GM19395 (cell line): ENCODE results near the gene PLBD2.
A peak's percentile ranks its signal among the peaks of the same experiment; 100 is the strongest.

Experiments
- ATAC-seq: cut with Tn5 transposase; IDR thresholded peaks from one replicate; pipeline ENCODE4 v1.9.1; 2021; ENCODE audit warnings: mild to moderate bottlenecking, moderate library complexity; ENCODE audit not compliant: unreplicated experiment

Gene PLBD2

DNA sequence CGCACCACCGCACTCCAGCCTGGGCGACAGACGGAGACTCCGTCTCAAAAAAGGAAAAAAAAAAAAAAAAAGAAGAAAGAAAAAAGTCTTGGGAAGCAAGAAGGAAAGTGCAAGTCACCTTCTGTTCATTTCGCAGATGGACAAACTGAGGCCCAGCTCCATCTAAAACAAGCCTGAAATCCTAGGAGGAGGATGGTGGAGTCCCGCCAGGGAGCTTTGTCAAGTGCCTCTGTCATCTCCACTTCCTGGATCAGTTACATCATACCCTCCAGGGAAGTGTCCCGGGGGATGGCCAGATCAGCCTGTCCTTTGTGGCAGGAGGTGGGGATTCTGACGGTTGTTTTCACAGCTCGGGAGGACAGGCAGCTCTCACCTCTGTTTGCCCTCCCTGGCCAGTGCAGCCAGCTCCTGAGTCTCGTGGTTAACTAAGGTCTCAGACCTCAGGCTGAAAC lies 55.1 kb downstream of the PLBD2 start:
- no peak for ATAC-seq

DNA sequence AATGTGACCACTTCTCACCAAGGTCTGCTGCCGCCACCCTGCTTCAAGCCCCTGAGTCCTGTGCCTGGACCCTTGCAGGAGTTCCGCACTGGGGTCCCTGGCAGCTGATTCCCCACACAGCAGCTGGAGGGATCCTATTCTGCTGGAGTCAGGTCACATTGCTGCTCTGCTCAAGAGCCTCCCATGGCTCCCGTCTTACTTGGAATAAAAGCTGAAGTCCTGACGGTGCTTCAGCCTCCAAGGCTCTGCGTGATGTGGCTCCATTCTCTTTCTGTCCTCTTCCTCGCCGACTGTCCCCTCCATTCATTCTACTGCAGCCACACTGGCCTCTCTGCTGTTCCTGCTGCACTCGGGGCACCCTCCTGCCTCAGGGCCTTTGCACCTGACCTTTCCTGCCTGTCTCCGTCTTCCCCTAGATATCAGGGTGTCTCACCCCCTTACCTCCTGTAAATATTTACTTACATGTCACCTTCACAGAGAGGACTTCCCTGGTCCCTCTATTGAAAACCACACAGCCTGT lies 56.2 kb downstream of the PLBD2 start:
- no peak for ATAC-seq

DNA sequence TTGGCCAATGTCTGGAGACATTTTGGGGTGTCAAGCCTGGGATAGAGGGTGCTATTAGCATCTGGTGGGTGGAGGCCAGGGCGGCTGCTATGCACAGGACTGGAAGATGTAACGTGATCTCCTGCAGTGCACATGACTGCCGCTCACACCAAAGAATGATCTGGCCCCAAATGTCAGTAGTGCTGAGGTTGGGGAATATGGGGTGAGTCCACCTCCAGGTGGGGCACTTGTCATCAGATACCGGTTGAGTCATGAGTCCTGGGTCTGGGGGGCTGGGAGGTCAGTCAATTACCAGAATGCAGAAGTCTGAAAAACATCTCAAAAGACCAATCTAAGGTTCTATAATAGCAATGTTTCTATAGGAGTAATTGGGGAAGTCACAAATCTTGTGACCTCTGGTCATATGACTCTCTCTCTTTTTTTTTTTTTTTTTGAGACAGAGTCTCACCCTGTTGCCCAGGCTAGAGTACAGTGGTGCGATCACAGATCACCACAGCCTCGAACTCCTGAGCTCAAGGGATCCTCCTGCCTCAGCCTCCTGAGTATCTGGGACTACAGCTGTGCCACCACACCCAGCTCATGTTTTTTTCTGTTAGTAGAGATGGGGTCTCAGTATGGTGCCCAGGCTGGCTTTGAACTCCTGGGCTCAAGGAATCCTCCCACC lies 57.8 kb downstream of the PLBD2 start:
- no peak for ATAC-seq

DNA sequence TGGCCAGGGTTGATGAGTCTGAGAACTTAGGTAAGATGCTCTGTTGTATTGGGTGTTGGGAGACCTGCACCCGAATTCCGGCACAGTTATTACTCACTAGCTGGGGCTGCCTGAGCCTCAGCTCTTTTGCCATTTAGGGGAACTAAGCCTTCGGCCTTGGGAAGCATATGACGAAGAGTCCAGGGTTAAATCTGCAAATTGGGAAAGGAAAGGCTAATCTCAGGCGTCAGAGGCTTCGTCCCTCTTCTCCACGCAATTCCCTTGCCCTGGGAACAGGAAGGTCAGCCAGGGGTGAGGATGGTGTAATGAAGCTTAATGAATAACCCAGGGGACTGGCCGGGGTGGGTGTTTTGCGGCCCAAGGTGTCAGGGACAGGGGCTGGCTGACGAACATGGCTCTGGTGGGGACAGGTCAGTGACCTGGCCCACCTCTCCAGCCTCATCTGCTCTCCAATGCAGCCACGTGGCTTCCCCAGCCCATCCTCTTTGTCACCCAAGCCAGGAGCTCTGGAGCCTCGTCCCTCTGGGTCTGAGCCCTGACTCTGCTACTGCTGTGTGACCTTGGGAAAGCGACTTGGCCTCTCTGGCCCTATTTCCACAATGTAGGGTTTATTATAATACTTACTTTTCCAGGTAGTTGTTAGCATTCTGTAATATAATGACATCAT lies 60.0 kb downstream of the PLBD2 start:
- no peak for ATAC-seq

DNA sequence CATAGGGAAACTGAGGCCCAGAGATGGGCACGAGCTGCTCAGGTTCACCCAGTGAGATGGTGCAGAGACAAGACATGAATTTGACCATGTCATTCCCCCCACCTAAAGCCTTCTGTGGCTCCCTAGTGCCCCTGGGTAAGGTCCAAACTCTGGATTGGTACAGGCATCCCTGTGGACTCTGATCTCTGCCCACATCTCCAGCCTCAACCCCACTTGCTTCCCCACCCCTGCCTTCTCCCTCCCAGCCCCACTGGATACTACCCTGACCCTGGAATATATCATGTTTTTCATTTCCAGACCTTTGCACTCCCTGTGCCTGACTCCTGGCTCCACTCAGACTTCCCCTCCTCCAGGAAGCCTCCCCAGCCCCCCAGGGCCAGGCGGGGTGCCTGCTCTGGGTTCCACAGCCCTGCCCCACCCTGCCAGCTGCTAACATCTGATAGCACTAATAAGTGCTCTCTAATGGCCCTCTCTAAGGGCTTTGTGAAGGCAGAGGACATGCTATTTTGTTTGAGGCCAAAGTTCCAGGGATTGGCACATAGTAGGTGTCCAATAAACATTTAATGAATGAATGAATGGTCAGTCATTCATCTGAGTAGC lies 62.7 kb downstream of the PLBD2 start:
- ATAC-seq: no peak

DNA sequence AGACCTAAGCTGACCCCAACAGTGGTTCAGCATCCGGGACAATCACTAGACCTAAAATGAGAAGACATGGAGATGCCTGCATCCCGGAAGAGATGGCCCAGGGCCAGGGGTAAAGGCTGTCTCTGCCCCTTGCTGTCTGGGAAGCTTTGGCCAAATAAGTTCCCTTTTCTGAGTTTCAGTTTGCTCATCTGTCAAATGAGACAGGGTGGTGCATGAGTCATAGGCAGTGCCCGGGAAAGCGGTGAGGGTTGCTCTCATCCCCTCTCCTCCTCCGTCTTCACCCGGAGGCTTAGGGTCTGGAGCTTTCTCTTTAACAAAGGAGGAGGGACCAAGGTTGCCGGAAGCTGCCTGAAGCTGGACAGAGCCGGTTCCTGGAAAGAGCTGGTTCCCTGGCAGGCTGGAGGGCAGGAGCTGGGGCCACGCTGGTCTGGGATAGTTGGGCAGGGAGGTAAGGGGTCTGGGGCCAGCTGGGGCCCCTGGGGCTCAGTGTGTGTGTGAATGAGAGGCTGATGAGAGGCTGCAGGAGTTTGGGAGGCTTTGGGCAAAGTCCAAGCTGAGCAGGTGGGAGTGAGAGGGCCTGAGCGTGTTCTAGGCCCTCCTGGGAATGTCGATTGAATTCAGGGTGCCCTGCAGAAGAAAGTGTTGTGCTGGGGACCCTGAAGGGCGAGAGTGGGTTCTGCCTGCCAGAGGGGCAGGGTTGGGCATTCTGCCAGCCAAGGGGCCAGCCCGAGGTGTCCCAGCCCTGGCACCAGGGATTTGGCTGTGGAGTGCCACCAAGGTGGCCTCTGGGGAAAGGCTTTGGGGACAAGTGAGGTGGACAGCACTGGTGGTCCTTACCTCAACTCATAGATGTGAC lies 63.9 kb downstream of the PLBD2 start, which contains the start of gene SDSL:
TSS of gene SDSL (plus strand) at position 351 of the 856 bp plus-strand sequence. CDS start 5,603 bp downstream, outside the sequence.
- ATAC-seq: peak; percentile 83

DNA sequence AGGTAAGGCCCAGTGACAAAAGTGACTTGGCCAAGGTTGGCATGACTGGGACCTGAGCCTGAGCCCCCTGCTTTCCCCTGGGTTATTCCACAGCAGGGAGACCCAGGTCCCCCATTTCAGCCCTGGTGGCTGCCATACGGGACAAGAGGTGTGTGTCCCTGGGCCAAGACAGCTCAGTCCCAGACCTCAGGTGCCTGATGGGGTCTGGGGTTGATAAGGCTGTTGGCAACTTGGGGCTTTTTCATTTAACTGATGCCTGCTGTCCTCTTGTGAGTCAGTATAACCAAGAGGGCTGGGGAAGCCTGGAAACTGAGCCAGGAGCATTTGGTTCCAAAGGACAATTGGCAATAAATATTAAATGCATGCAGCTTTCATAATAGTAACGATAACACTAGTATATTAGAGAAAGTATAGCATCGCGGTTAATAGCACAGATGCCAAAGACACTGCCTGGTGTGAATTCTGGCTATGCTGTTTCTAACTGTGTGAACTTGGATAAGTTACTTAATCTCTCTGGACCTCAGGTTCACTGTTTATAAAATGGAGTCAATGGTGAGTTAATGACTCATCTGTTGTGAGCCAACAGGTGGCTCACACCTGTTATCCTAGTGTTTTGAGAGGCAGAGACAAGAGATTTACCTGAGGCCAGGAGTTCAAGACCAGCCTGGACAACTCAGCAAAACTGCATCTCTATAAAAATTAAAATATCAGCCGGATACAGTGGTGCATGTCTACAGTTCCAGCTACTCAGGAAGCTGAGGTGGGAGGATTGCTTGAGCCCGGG lies 64.7 kb downstream of the PLBD2 start:
- no peak for ATAC-seq

DNA sequence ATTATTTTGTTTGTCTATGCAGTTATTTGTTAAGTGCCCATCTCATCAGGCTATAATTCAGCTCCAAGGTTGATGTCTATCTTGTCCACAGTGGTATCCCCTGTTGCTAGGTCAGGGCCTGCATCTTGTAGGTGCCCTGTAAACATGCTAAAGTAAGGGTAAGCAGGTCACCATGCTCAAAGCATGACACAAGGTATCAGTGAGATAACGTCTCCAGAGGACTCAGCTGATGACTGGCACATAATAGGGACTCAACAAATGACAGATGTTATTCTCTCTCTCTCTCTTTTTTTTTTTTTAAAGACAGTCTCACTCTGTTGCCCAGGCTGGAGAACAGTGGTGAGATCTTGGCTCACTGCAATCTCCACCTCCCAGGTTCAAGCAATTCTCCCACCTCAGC lies 66.1 kb downstream of the PLBD2 start:
- no peak for ATAC-seq

DNA sequence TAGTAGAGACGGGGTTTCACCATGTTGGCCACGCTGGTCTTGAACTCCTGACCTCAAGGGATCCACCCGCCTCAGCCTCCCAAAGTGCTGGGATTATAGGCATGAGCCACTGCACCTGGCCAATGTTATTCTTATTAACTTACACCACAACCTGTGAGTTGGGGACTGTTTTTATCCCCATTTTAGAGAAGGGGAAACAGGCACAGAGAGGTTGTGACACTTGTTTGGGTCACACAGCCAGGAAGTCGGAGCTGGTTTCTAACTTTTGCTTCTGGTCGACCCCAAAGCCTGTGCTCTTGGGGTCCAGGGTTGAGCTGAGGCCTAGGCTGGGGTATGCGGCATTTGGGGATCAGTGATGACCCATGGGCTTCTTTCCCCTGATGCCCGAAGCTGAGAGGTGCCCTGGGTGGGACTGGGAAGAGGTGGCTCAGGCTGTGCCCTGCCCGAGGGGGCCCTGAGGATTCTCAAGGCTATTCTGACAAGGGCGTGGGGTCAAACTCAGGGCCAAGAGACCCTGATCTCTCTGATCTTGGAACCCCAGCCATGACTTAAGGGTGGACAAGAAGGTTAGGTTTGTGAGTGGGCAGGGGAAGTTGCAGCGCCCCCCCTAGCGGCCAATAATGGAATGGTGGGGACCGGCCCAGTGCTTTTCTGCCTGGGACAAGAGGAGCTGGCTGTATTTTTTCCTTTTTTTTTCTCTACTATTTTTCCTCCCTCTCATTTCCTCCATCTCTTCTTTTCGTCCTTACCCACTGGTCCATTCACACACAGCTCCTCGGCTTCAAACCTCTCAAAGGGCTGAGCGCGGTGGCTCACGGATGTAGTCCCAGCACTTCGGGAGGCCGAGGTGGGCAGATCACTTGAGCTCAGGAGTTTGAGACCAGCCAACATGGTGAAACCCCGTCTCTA lies 66.8 kb downstream of the PLBD2 start:
- no peak for ATAC-seq

DNA sequence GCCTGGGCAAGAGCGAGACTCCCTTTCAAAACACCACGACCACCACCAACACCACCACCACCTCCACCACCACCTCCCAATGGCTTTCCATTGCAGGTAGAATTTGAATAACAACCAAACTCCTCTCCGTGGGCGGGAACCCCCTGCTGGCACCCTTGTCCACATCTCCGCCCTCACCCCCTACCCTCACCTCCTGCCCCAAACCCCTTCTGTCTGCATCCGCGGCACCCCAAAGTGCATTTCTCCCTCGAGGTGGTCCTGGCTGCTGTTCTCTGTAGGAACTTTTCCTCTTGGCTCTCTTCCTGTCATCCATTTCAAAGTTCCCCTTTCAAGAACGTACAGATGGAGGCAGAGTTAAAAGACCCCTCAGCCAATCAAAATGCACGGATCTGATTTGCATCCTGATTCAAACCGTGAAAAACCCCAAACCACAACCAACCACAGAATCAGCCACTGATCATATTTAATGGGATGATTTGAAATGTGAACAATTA lies 67.6 kb downstream of the PLBD2 start:
- ATAC-seq: no peak

DNA sequence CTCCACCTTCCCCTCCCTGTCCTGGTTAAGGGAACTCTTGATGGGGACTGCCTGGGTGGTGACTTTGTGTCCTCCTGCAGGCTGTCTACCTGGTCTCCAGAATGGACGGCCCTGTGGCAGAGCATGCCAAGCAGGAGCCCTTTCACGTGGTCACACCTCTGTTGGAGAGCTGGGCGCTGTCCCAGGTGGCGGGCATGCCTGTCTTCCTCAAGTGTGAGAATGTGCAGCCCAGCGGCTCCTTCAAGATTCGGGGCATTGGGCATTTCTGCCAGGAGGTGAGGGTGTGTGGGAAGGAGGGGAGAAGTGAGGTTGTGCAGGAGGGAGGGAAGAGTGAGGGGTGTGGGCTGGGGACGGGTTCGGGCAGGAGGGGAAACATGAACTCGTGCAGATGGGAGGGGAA lies 69.5 kb downstream of the PLBD2 start:
- no peak for ATAC-seq

DNA sequence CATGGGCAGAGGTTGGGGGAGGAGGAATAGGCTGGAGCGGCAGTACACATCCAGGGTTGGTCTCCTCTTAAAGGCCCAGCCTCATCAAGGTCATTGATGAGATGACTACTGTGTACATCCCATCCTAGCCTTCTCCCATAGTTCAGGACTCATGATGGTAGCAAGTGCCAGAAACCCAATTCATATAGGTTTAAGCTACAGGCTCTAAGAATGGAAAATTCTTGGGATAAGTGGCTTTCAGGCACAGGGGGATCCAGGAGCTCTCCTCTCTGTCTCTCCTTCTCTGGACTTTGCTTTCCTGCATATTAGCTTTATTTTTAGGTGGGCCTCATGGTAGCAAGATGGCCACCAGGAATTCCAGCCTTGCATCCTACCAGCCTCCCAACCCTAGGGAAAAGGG lies 70.1 kb downstream of the PLBD2 start:
- no peak for ATAC-seq

DNA sequence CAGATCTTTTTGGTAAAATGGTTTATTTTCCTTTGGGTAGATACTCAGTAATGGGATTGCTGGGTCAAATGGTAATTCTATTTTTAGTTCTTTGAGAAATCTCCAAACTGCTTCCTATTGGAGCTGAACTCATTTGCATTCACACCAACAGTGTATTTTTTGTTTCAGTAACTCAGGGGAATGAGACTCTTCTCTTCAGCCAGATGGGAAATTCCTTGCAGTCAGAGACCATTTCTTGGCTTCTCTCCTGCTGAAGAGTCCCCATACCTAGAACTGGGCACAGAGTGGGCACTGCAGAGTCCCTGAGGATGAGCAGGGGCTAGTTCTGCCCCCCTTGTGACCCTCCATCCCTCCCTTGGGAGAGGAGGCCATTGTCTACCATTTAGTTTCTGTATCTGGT lies 74.6 kb downstream of the PLBD2 start:
- ATAC-seq: no peak

DNA sequence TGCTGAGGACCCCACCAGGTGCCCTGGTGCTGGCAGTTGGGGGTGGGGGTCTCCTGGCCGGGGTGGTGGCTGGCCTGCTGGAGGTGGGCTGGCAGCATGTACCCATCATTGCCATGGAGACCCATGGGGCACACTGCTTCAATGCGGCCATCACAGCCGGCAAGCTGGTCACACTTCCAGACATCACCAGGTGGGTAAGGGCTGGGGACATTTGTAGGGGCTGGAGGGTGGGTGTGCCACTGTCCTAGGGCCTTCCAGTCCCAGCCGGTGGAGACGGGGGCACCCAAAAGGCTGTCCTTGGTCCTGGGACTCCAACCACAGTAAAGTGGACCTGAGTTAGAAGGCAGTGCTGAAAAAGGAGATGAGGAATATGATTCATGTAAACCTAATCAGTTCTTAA lies 77.0 kb downstream of the PLBD2 start:
- no peak for ATAC-seq

DNA sequence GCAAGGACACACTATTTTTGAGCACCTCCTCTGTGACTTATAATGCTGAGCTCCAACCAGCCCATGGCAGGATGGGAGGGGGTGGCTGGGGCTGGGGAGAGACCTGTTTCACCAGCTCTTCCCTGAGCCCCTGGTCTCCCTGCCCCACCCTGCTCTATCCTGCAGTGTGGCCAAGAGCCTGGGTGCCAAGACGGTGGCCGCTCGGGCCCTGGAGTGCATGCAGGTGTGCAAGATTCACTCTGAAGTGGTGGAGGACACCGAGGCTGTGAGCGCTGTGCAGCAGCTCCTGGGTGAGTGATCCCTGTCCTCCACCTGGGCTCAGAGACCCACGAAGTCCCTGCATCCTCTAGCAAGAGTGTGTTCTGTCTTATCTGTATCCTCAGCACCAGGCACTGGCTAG lies 78.2 kb downstream of the PLBD2 start:
- no peak for ATAC-seq

DNA sequence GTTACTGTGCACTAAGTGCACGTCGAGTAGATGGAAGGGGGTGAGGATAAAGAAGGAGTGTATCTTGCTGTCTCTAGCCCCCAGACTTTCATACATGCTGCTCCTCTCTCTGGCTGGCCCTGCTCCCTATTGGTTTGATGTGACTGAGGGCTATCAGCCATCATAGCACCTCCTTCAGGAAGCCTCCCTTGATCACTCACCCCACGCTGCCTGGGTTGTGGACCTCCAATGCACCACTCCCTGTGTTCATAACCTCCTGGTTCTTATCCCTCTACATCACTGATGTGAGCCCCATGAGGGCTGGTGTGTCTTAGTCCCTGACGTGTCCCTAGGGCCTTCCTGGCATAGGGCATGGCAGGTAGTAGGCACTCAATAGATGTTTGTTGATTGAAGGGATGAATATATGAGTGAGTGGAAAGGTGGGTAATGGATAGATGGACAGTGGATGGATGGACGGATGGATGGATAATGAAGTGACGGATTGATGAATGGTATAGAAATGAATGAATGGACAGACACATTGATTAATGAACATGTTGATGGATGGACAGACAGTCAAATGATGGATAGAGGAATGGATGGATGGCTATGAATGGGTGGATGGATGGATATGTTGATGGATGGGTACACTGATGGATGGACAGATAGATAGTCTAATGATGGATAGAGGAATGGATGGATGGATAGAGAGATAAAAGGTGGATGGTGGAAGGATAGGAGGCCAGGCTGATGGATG lies 78.8 kb downstream of the PLBD2 start:
- no peak for ATAC-seq

DNA sequence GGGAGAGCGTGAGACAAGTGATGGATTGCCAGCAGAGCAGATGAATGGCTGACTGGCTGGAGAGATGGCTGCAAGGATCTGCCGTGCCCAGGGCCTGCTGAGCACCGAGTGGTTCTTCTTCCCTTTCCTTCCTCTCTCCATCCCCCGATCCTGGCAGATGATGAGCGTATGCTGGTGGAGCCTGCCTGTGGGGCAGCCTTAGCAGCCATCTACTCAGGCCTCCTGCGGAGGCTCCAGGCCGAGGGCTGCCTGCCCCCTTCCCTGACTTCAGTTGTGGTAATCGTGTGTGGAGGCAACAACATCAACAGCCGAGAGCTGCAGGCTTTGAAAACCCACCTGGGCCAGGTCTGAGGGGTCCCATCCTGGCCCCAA lies 79.3 kb downstream of the PLBD2 start:
- ATAC-seq: no peak

DNA sequence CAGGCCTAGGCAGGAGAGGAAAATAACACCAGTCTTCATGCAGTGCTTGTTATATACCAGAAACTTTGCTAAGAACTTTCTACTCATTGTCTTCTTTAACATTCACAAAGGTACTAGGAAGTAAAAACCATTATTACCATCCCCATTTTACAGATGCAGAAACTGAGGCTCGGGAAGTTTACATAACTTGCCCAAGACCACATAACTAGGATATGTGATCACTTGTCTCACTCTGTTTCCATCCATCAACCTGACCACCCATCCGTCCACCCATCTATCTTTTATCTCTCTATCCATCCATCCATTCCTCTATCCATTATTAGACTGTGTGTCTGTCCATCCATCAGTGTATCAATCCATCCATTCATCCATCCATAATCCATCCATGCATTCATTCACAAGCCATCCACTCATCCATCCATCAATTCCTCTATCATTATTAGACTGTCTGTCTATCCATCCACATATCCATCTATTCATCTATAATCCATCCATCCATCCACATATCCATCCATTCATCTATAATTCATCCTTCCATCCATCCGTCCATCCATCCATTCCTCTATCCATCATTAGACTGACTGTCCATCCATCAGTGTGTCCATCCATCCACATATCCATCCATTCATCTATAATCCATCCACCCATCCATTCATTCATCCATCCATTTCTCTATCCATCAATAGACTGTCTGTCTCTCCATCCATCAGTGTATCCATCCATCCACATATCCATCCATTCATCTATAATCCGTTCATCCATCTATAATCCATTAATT lies 80.3 kb downstream of the PLBD2 start:
- no peak for ATAC-seq
